Hepatic stellate cell (primary cell): ENCODE measurements around the gene IRF6.
"Not testable (repeated sequence)": the region's sequence is repeated elsewhere in the genome, so short reads cannot be mapped to it uniquely, and the experiment has no call there.

ENCODE experiments used
- DNase-seq: peaks from one replicate; pipeline ENCODE4 v3.0.0; 2011; ENCODE audit warnings: low spot score

IRF6 gene

DNA sequence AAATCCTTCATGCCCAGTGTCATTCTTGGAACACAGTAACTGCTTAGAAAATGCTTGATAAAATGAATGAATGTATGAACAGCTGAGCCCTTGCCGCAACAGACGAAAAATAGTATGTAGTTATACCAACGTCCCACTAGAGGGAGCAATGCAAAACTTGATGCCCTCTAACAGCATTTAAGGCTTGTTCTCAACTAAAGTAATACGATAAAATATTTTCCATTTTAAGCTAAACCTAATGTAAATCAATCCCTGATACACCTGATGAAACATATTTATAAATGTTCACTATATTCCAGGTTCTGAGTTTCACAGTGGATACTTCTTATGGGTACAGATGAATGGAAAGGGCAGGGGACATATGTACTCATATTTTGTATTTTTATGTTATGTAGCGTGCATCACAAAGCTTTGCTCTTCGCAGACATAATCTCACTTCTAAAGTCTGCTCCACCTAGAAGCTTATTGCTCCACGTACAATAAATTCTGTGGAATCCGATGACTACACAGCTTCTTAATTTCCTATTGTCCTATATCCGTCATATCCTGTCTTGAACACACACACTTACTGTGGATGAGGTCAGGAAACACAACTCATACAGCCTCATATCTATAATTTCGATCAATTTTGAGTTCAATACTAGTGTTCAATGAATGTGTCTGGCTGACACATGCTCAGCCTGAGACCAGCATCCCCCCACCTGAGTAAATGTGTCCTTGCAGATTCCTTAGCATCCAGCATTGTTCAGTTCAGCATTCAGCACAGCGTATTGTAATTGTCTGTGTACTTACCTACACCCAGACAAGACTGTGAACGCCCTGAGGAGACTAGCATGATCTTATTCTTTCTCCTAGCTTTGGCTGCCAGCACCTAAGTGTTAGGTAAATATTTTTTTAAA lies 17.4 kb upstream of the IRF6 start:
- peak; percentile 38 for DNase-seq

GRCh38 chr1:209822706-209823105 lies 16.8 kb upstream of the IRF6 start:
- no peak for DNase-seq

DNA sequence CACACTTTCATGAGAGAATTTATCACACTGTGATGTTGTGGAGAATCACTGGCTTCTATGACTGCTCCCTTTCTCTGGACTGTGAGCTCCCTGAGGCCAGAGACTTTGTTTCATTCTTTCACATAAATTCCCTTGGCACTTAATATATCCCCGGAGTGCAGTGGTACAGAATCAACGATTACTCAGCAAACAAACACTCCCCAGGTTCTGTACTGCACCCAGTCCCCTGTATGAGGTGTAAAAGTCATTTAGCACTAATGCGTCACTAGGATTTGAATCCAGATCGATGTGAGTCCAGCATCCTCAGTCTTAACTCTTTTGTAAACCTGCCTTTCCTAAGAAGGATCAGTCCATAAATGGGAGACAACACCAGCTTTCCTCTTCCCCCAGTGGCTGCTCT lies 15.0 kb upstream of the IRF6 start:
- no peak for DNase-seq

- no peak for DNase-seq
Observed at GRCh38 chr1:209819058-209819457, 13.1 kb upstream of the IRF6 start.

GRCh38 chr1:209817691-209818090 lies 11.7 kb upstream of the IRF6 start:
- no peak for DNase-seq

- no peak for DNase-seq
Observed at GRCh38 chr1:209816923-209817322, 11.0 kb upstream of the IRF6 start.

DNA sequence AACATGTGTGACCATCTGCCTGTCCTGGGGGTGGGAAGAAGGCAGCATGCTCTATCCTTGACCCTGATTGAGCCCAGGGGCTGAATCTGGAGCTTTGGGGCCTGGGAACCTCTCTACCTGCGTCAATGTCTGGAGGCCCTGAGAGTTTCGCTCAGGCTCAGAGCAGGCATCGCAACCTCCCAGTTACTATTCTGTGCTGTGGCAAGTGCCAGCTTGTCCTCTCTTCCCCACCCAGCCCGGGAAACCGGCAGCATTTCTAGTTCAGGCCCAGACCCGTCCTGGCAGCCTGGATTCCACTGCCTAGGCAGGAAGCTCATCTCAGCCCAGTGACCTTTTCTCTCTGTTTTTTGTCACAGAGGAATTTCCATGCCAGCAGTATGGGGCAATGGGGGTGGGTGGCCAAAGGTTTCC lies 10.0 kb upstream of the IRF6 start:
- no peak for DNase-seq

DNA sequence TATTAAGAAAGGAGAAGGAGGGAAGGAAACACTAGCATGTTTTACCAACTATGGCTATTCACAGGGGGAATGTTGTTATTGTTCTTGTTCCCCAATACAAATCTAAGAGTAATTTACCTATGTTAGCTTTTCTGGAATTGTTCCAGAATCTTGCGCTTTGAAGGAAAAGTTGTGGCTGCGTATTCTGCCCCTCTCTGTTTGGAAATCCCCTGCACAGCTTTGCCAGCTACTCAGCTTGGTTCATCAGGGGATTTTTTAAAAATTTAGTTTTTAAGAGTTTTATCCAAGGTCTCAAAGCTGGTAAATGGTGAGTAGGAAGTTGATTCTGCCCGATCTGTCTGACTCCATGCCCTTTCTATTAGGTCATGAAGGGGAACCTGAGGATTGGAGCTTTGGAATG lies 9.5 kb upstream of the IRF6 start:
- no peak for DNase-seq

DNA sequence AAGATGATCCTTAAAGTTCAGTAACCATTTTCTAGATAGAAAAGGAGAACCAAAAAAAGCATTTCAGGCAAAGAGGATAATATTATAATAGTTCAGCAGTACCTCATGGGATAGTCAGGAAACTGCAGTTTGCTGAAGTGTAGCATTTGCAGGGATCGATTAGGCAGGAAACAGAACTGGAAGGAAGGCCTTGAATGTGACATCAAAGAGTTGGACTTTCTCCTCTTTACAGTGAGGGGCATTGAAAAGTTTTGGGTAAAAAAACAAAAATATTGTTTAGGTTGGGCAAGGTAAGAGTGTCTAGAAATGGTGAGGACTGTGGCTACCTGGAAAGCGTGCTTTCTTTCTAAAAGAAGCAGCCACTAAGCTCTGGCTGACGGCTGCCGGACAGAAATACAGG lies 8.0 kb upstream of the IRF6 start:
- DNase-seq = no peak

DNA sequence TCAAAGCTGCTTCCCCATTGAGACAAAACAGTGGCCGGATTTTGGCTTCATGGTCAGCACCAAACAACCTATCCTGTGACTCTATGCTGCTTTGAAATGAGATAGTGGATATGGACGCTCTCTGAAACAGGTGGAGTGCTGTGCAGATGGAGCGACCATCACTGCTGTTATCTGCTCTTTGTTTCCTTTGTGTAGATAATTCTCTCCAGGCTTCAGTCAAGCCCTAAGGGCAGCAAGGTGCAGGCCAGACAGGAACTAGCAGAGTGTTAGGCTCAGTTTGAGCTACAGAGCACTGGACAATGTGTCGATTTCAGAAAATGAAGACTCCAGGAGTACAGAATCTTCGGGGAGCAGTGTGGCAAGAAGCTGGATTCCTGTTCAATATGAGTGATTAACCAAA lies 4.8 kb upstream of the IRF6 start:
- no peak for DNase-seq

- DNase-seq = no peak
Observed at GRCh38 chr1:209809611-209810010, 3.7 kb upstream of the IRF6 start.

DNA sequence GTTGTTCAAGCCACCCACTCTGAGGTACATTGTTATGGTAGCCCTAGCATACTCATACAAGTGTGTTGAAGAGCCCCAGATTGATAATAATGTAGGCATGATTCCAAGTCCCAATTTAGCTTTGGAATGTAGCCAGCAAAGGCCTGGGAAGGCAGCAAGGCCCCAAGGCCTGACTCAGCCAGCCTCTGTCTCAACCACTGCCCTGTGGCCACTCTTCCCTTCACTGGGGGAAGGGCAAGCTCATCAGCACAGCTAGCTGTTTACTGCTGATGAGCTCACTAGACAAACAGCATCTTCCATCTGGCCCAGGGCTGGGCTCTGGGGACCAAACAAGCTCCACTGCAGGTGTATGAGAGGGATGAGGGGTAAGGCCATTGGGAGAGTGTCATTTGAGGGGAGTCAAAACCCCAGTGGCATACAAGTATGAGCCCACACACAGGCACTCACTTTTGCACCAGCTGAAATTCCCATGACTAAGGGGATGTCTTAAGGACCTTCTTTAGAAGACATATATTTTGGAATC lies 2.2 kb upstream of the IRF6 start:
- DNase-seq = peak; percentile 88

GRCh38 chr1:209807509-209807908 lies 1.6 kb upstream of the IRF6 start:
- no peak for DNase-seq

GRCh38 chr1:209805341-209805781 lies 581 bp downstream of the IRF6 start:
- no peak for DNase-seq

DNA sequence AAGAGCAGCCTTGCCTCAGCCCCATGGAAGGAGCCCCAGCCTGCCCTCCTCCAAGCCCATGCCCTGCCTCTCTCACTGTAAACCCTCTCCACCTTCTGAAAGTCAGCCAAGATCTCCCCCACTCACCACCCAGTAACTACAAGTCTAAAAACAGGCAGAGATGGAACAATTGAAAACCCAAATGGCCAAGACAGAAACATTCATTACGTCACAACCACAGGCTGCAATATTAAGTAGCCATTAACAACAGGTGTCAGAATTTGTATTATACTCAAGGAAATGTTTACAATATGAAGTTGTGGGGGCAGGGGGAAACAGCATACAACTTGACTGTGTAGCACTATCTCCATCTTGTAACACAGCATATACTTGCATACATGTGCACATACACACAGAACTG lies 2.4 kb downstream of the IRF6 start:
- no peak for DNase-seq

DNA sequence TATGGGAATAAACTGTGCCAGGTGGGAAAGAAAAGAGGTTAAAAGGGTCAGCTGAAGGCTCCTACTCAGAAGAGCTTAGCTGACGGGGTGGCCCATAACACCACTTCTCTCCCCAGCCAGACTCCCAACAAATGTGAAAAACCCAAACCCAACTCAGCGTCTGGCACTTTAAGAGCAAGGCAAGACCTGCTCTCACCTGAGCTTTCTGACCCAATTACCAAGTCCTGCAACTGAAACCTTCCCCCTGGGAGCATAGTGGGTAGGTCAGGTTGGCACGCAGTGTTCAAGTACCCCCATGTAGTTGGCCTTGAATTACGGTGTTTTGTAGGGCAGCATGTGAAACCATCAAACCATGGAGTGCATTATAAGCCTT lies 3.2 kb downstream of the IRF6 start:
- DNase-seq = no peak

DNA sequence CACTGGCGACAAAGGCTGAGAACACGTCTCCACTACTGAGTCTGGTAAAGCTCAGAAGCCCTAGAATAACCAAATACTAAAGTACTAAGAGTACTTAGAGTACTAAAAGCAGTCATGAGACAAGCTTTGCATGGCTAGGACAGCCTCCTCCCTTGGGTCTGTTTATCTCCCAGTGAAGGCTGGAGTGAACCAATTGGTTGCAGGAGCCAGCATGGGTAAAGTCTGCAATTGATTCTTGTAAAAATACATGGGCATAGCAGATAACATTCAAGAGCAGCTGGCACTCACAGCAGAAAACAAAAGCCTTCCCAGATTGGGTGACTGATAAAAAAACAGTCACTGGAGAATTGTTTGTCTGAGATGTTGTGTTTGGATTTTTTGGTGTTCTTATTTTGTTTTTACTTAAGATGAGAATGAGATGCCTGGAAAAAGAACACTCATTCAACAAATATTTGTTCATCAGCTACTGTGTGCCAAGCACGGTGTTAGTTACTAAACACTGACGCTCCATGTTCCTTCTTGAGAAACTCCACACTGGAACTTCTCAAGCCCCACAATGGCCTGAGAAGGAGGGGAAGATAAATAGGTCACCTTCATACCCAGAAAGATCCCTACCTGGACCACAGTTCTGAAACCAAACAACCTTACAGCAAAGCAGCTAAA lies 3.7 kb downstream of the IRF6 start:
- DNase-seq = no peak

DNA sequence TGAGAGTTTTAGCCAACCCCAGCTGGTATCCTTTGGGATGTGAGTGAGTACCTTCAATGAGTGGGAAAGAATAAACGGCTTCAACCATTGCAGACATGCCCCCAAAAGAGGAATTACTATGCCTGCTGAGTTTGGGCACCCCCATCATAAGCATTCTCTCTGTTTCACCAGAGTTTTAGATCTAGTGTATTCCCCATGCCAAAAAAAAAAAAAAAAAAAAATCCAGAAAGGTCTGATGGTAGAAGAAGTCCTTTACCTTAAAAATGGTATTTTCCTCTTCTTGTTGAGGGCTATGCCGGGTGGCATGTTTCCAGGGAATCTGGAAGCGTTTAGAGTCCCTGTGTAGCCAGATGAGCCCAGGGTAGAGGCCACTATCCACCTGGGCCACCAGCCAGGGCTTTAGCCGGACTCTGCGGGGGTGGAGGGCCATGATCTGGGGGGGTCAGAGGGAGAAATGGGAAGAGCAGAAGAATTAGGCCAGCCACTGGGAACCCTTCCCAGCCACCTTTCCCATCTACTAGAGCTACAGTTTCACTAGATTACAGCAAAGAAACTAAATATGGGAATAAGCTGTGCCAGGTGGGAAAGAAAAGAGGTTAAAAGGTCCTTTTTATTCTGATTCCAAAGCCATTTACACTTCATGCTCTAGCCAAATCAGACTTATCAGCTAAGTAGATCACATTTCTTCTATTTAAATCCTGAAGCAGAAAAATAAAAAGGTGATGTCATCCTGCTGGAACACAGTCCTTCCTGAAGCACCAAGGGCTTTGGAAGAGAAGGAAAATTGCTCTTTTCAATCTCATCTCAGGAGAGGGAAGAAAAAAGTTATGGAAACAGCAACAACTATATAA lies 4.7 kb downstream of the IRF6 start:
- no peak for DNase-seq

DNA sequence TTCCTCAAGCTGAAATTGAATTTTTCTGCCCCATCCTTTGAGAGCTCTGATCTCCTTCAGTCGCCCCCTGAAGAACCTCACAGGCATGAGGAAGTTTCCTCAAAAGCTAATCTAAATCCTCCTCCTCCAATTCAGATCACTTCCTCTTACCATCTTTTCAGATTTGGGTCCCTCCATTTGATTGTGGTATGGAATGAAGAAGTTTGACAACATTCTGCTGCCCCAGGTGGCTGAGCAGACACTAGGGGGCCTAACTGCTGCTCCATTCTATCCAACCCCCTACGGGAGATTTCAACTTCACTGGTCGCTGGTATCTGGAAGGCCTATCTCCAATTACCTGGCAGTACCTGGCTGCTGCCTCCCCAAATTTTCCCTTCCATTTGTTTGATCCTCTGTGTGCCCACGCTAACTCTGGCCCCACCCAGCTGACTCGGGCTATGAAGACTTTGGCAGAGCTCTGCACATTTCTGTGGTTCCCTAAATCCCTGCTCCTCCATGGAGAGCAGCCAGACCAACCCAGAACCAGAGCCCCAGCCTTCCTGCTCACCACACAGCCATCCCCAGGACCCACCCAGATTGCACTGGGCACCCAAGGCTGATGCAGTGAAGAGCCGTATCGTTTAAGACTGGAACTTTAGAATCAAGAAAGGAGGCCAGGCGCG lies 7.8 kb downstream of the IRF6 start:
- no peak for DNase-seq

- DNase-seq = not testable (repeated sequence)
Observed at GRCh38 chr1:209793711-209794110, 12.2 kb downstream of the IRF6 start.

GRCh38 chr1:209791920-209792319 lies 14.0 kb downstream of the IRF6 start:
- no peak for DNase-seq
